GM12874 (cell line): ENCODE measurements around the gene DOLPP1.

ENCODE experiments used
- TF ChIP-seq, protein P1 (sequence below): IDR thresholded peaks from 2 replicates; pipeline ENCODE4 v1.5.1; 2011; ENCODE audit warnings: low read depth, mild to moderate bottlenecking, control low read depth, low read length, moderate library complexity; ENCODE audit not compliant: insufficient read depth

DOLPP1 gene

DNA sequence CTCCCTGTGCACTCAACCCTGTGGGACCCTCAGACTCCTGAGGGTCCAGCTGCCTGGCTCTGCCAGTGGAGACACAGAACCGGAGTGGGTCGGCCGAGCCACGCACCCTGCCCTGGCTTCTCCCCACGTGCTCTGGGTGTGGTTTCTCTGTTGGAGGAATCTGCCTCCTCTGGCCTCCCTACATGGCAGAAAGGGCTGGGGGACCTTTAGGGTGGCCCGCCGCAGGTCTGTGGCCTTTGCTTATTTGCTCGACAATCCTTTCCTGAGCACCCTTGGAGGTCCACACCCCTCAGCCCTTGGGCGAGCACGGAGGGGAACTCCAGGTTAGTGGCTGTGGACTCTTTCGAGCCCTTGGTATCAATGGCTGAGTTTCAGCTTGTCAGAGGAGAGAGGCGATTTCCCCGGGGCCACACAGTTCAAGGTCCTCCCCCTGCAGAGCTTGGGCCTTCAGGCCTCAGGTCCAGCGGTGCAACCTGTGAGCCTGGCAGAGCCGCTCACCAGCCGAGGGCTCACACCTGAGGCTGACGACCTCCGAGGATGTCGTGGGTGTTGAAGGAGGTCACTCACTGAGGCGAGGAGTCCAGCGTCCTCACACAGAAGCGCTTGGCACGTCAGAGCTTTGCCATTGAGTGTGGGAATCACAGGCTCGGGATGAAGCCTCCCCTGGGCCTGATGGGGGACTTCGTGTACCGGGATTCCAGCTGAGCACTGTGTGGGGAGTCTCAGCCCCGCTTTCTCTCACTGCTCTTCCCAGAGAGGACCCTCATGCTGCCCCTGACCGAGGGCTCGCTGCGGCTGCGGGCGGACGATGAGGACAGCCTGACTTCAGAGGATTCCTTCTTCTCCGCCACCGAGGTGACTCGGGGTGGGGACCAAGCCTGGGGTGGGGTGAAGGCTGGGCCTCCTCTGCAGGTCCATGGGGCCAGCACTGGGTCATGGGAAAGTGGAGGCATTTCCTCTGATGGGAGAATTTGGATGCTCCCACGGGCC, 20.8 kb upstream of the DOLPP1 start:
- TF ChIP-seq, protein P1, sequence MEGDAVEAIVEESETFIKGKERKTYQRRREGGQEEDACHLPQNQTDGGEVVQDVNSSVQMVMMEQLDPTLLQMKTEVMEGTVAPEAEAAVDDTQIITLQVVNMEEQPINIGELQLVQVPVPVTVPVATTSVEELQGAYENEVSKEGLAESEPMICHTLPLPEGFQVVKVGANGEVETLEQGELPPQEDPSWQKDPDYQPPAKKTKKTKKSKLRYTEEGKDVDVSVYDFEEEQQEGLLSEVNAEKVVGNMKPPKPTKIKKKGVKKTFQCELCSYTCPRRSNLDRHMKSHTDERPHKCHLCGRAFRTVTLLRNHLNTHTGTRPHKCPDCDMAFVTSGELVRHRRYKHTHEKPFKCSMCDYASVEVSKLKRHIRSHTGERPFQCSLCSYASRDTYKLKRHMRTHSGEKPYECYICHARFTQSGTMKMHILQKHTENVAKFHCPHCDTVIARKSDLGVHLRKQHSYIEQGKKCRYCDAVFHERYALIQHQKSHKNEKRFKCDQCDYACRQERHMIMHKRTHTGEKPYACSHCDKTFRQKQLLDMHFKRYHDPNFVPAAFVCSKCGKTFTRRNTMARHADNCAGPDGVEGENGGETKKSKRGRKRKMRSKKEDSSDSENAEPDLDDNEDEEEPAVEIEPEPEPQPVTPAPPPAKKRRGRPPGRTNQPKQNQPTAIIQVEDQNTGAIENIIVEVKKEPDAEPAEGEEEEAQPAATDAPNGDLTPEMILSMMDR = no peak

- TF ChIP-seq, protein P1 = no peak
These were observed 19.9 kb upstream of the DOLPP1 start for GRCh38 chr9:129060991-129061390.

GRCh38 chr9:129063061-129063460, 17.9 kb upstream of the DOLPP1 start:
- TF ChIP-seq, protein P1 = no peak

- TF ChIP-seq, protein P1 = no peak
These were observed 16.4 kb upstream of the DOLPP1 start for GRCh38 chr9:129064499-129064908.

DNA sequence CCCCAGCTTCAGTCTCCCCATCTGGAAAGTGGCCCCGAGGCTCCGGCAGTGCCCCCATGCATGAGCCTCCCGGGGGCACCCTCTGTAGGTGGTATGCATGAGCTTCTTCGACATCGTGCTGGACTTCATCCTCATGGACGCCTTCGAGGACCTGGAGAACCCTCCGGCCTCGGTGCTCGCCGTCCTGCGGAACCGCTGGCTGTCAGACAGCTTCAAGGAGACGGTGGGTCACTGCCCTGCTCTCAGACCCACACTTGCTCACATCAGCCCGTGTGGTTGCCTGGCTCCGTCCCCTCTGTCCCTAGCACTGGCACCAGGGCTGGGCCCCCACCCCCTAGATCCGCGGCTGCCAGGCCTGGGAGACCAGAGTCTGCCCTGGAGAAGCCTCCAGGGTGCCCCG, 12.8 kb upstream of the DOLPP1 start:
- TF ChIP-seq, protein P1 = no peak

DNA sequence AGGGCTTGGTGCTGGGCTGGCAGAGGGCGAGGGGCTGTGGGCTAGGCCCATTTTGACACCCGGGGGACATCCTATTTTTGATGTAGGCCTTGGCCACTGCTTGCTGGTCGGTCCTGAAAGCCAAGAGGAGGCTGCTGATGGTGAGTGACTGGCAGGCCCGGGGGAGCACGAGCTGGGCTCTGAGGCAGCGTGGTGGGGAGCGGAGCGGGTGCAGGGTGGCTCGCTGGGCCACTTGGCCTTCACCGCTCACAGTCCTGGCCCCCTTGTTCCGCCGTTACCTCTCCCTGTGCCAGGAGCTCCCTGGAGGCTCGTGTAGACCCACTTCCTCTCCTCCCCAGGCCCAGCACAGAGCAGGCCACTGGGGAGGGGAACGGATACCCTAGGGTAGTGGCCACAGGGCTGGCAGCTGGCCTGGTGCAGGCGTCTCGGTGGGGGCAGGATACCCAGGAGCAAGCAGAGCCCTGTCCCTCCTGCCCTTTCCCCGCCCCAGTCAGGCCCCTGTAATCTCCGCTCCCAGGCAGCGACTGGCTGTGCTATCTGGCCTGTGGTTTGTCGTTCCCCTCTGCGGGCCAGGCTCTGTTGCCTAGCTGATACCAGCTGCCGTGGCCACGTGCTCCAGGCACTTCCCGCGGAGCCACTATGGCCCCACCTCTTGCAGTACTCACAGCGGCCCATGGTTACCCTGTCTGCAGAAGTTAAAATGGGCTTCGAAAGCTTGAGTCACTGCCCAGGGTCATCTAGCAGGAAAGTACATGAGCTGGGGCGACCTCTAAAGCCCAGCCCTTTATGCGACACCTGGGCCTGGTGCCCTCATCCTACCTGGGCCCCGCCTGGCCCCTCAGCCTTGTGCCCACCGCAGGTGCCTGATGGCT, 11.7 kb upstream of the DOLPP1 start:
- TF ChIP-seq, protein P1 = no peak
